ENCODE results near the gene SETBP1. TPM values are rescaled to one million over a fixed set of nuclear protein-coding genes. Genes with fewer than 3 reads are reported as not detected.

The SETBP1 gene
- total RNA-seq: 10 to 100 TPM; 42.4 to 85.0 TPM
- polyA plus RNA-seq: 1 to 10 TPM; 1.3 to 5.8 TPM
- long read RNA-seq, donor 1, partial matches to known transcripts: 5 of 33 reads
- long read RNA-seq, donor 1, other reads (novel, unspliced or antisense): 28 of 33 reads
- long read RNA-seq, donor 2, partial matches to known transcripts: 4 of 34 reads
- long read RNA-seq, donor 2, other reads (novel, unspliced or antisense): 30 of 34 reads

DNA sequence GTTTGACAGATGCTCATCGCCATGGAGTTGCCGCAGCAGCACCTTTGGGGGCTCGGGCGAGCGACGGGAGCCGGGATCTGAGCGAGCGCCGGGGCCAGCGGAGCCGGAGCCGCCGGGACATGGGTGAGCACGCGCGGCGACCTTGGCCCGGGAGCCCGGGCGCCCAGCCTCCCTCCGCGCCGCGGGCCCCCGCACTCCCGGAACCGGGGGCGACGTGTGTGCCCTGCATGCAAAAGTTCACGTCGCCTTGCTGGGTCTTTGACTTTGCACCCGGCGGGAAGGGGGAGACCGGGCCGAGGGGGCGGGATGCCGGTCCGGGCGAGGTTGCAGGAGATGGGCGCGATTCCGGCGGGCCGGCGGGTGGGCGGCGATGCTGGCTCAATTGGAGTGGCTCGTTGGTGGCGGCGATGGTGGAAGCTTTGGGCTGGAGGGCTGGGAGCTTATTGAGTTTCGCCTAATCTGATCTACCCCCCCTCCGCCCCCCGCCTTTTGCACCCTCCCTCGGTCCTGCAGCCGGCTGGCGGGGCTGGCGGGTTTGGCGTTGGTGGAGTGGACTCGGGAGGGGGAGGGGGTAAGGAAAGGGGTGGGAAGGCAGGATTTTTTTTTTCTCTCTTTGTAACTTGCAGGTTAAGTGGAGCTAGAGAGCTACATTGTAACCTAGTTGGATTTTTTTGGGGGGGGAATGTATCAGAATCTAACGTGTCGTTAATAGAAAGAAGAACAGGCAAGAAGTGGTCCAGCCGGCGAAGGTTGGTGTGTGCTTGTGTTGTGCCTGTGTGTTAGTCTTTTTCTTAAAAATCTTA lies at the start of gene SETBP1:
SETBP1 (plus strand) TSS at position 616 of the 803 bp plus-strand sequence. CDS start 20,459 bp downstream, outside the sequence.
- Histone ChIP-seq H3K9me3 (ENCODE audit: control insufficient read depth, low read length) (no peaks in the 10 kb centered on the region), H3K4me3 (ENCODE audit: low read length in 2 of 2) (peak within 1 kb of the TSS; percentile 97 to 98), H3K27ac (ENCODE audit: low read depth in 1 of 2, low read length in 2 of 2) (peak within 1 kb of the TSS; percentile 31 to 92), H3K4me1 (ENCODE audit: control insufficient read depth in 1 of 2, insufficient read depth in 2 of 2, low read length in 2 of 2) (peaks cover 0 to 3% of the 10 kb centered on the region in 2 donors), H3K36me3 (ENCODE audit: control insufficient read depth in 1 of 2, insufficient read depth in 2 of 2, low read length in 1 of 2) (no peaks in the 10 kb centered on the region), H3K27me3 (ENCODE audit: control insufficient read depth in 1 of 2, insufficient read depth in 2 of 2, low read length in 1 of 2) (no peaks in the 10 kb centered on the region)
- intact Hi-C loops (cut with DNase I): loop anchor here (5.0 to 10.0 kb wide), 8 partner anchors 62 to 564 kb away; no protein-coding TSS in a partner anchor
- DNase-seq (peak; percentile 85 to 90), ATAC-seq (ENCODE audit: low FRiP score) (peak; percentile 75)
- WGBS, 2 donors: 0 to 1% methylated on average over 53 to 64 of the region's 64 CpGs

DNA sequence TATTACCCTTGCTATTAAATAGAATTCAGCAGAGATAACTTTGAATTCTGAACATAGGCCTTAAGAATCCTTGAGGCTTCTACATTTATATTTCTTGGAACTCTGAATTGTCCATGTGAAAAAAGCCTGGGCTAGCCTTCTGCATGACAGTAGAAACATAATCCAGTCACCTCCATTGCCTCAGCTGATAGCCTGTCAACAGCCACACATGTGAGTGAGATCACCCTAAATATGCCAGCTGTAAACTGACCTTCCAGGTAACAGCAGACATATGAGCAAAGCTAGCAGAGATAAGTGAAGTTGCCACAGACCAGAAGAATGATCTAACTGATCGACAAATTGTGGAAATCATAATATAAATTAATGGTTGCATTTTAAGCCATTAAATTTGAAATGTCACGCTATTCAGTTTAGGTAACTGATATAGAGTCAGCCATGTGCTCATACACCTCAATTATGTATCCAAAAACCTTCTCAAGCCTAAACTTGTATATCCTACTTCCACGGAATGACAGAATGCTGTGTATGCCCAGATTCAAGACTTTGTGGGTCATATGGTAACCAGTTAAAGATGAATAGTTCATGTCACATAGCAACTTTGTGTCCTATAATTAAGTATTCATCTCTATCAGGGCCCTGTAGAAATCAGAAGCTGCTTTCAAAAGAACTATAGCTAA lies 48.1 kb upstream of the SETBP1 start:
- no peaks in the 10 kb centered on the region for H3K9me3 ChIP-seq (ENCODE audit: control insufficient read depth, low read length)
- no peaks in the 10 kb centered on the region for H3K27me3 ChIP-seq (ENCODE audit: control insufficient read depth in 1 of 2, insufficient read depth in 2 of 2, low read length in 1 of 2)
- no peaks in the 10 kb centered on the region for H3K4me1 ChIP-seq (ENCODE audit: control insufficient read depth in 1 of 2, insufficient read depth in 2 of 2, low read length in 2 of 2)
- H3K27ac ChIP-seq (ENCODE audit: low read depth in 1 of 2, low read length in 2 of 2): no peak overlapping the region
- DNase-seq: no peak
- intact Hi-C loops (cut with DNase I): no loop called here
- H3K4me3 ChIP-seq (ENCODE audit: low read length in 2 of 2): no peak overlapping the region
- WGBS, 2 donors: 95 to 96% methylated on average over 3 of the region's 3 CpGs
- ATAC-seq (ENCODE audit: low FRiP score): no peak
- no peaks in the 10 kb centered on the region for H3K36me3 ChIP-seq (ENCODE audit: control insufficient read depth in 1 of 2, insufficient read depth in 2 of 2, low read length in 1 of 2)

DNA sequence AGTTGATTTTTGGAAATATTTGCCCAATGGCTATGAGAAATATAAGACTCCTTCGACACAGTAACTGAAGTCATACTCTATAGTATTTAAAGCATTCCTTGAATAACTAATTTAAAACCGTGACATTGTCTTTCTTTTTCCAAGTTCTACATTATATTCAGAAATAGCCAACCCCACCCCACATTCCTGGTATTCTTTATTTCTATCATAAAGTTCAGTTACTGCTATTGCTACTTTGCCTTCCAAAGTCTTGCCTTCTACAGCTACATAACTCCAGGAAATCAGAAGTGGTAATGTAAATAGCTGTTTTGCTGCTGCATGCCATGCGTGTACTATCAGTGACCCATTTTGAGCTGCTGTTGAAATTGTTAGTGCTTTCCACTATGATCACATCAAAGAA lies 45.1 kb upstream of the SETBP1 start:
- ATAC-seq (ENCODE audit: low FRiP score) (no peak), DNase-seq (no peak)
- Histone ChIP-seq H3K36me3 (ENCODE audit: control insufficient read depth in 1 of 2, insufficient read depth in 2 of 2, low read length in 1 of 2) (no peaks in the 10 kb centered on the region), H3K27me3 (ENCODE audit: control insufficient read depth in 1 of 2, insufficient read depth in 2 of 2, low read length in 1 of 2) (no peaks in the 10 kb centered on the region), H3K4me1 (ENCODE audit: control insufficient read depth in 1 of 2, insufficient read depth in 2 of 2, low read length in 2 of 2) (no peaks in the 10 kb centered on the region), H3K4me3 (ENCODE audit: low read length in 2 of 2) (no peak overlapping the region), H3K9me3 (ENCODE audit: control insufficient read depth, low read length) (no peaks in the 10 kb centered on the region), H3K27ac (ENCODE audit: low read depth in 1 of 2, low read length in 2 of 2) (no peak overlapping the region)
- WGBS, 2 donors: 95 to 99% methylated on average over 3 of the region's 3 CpGs
- intact Hi-C loops (cut with DNase I): no loop called here

DNA sequence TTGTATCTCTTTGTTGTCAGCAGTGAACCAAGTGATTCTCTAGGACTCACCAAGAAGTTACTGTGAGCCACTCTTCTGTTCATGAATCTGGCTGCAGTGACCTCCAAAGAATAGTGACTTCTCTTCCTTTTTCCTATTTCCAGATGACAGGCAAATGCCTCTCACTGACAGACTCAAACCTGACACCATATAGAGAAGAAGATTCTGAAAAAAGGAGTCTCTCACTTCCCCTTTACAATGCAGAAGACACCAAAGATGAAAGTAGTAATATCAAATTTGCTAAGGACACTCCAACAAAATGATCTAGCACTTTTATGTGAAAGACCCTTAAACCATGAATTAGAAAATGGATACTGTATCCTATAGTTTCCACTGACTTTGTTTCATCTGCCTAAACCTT lies 44.4 kb upstream of the SETBP1 start:
- H3K27me3 ChIP-seq (ENCODE audit: control insufficient read depth in 1 of 2, insufficient read depth in 2 of 2, low read length in 1 of 2): no peaks in the 10 kb centered on the region
- intact Hi-C loops (cut with DNase I): no loop called here
- no peaks in the 10 kb centered on the region for H3K9me3 ChIP-seq (ENCODE audit: control insufficient read depth, low read length)
- H3K36me3 ChIP-seq (ENCODE audit: control insufficient read depth in 1 of 2, insufficient read depth in 2 of 2, low read length in 1 of 2): no peaks in the 10 kb centered on the region
- no peak overlapping the region for H3K27ac ChIP-seq (ENCODE audit: low read depth in 1 of 2, low read length in 2 of 2)
- DNase-seq: no peak
- H3K4me3 ChIP-seq (ENCODE audit: low read length in 2 of 2): no peak overlapping the region
- no peak for ATAC-seq (ENCODE audit: low FRiP score)
- H3K4me1 ChIP-seq (ENCODE audit: control insufficient read depth in 1 of 2, insufficient read depth in 2 of 2, low read length in 2 of 2): no peaks in the 10 kb centered on the region

DNA sequence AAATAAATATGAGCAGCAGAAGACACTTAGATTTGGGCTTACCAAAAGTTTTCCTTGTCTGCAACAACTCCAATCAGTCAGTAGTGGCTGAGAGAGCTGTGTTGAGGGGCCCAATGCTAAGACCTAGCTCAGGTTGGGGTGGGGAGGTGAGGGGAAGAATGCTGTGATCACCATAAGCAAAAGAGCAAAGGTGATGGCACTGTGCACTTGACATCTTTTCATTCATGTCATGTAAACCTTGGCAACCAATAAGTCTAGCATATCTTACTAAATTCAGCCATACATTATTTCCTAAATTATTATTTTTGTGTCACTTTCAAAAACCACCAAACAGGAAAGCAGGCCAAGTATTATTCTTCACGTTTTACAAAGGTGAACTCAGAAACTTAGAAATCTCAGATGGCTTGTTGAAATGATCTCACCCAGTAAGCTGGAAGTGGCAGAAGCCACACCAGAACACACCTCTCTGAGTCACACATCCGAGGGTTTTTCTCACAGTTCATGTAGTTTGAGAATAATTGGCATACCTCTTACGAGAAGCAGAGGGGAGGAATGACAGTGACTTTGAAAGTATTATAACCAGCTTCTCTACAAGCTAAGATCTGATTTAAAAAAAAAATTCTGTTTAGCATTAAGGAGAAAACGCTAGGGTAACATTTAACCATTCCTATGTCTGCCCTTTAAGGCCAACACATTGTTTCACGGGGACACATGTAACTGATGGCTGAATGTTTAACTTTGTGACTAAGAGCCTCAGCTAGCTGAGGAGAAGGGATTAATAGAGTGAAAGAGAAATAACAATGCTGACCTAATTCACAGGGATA lies 43.3 kb upstream of the SETBP1 start:
- Histone ChIP-seq H3K4me1 (ENCODE audit: control insufficient read depth in 1 of 2, insufficient read depth in 2 of 2, low read length in 2 of 2) (no peaks in the 10 kb centered on the region), H3K27me3 (ENCODE audit: control insufficient read depth in 1 of 2, insufficient read depth in 2 of 2, low read length in 1 of 2) (no peaks in the 10 kb centered on the region), H3K27ac (ENCODE audit: low read depth in 1 of 2, low read length in 2 of 2) (no peak overlapping the region), H3K9me3 (ENCODE audit: control insufficient read depth, low read length) (no peaks in the 10 kb centered on the region), H3K36me3 (ENCODE audit: control insufficient read depth in 1 of 2, insufficient read depth in 2 of 2, low read length in 1 of 2) (no peaks in the 10 kb centered on the region), H3K4me3 (ENCODE audit: low read length in 2 of 2) (no peak overlapping the region)
- no peak for ATAC-seq (ENCODE audit: low FRiP score)
- intact Hi-C loops (cut with DNase I): no loop called here
- DNase-seq: no peak
- WGBS, 2 donors: 66 to 67% methylated on average over 5 of the region's 5 CpGs

DNA sequence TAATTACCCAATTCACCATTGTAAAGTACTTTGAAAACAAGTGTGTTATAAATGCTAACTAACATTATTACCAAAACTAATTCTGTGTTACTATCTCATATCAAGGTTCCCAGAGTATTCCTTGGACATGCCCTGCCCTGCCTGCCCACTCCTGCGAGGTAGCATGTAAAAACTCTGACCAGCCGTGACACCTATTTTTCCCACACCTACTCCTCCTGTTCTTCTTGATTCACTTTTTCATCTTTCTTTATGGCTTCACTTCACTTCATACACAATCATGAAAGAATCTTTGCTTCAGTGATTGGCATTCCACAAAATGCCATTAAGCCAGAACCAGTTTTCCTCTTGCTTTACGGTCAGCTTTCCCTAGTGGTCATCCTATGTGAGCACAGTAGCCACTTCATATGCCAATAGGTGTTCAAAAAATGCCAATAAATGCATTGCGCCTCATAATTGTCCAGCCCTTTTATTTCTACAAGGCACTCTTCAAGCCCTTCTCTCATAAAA lies 42.6 kb upstream of the SETBP1 start:
- DNase-seq: no peak
- ATAC-seq (ENCODE audit: low FRiP score): no peak
- Histone ChIP-seq H3K36me3 (ENCODE audit: control insufficient read depth in 1 of 2, insufficient read depth in 2 of 2, low read length in 1 of 2) (no peaks in the 10 kb centered on the region), H3K27me3 (ENCODE audit: control insufficient read depth in 1 of 2, insufficient read depth in 2 of 2, low read length in 1 of 2) (no peaks in the 10 kb centered on the region), H3K9me3 (ENCODE audit: control insufficient read depth, low read length) (no peaks in the 10 kb centered on the region), H3K27ac (ENCODE audit: low read depth in 1 of 2, low read length in 2 of 2) (no peak overlapping the region), H3K4me1 (ENCODE audit: control insufficient read depth in 1 of 2, insufficient read depth in 2 of 2, low read length in 2 of 2) (no peaks in the 10 kb centered on the region), H3K4me3 (ENCODE audit: low read length in 2 of 2) (no peak overlapping the region)
- intact Hi-C loops (cut with DNase I): no loop called here
- 96 to 98% methylated on average over 4 of the region's 4 CpGs for WGBS, 2 donors

DNA sequence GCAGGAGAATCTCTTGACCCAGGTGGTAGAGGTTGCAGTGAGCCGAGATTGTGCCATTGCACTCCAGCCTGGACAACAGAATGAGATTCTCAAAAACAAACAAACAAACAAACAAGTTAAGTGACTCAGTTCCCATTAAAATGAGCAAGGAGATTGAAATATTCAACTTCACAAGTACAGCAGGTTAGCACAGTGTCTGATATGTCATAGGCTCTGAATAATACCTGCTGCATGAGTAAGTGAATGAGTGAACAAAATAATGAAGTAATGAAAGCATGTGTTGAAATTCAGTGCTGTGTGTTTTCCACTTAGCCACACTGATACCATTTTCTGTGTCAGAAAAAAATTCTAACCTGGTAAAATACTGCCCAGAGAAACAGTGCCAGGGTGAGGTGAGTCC lies 41.9 kb upstream of the SETBP1 start:
- no peaks in the 10 kb centered on the region for H3K4me1 ChIP-seq (ENCODE audit: control insufficient read depth in 1 of 2, insufficient read depth in 2 of 2, low read length in 2 of 2)
- no peaks in the 10 kb centered on the region for H3K9me3 ChIP-seq (ENCODE audit: control insufficient read depth, low read length)
- DNase-seq: no peak
- intact Hi-C loops (cut with DNase I): no loop called here
- 95 to 100% methylated on average over 1 of the region's 1 CpG for WGBS, 2 donors
- ATAC-seq (ENCODE audit: low FRiP score): no peak
- H3K4me3 ChIP-seq (ENCODE audit: low read length in 2 of 2): no peak overlapping the region
- no peaks in the 10 kb centered on the region for H3K36me3 ChIP-seq (ENCODE audit: control insufficient read depth in 1 of 2, insufficient read depth in 2 of 2, low read length in 1 of 2)
- H3K27me3 ChIP-seq (ENCODE audit: control insufficient read depth in 1 of 2, insufficient read depth in 2 of 2, low read length in 1 of 2): no peaks in the 10 kb centered on the region
- no peak overlapping the region for H3K27ac ChIP-seq (ENCODE audit: low read depth in 1 of 2, low read length in 2 of 2)

DNA sequence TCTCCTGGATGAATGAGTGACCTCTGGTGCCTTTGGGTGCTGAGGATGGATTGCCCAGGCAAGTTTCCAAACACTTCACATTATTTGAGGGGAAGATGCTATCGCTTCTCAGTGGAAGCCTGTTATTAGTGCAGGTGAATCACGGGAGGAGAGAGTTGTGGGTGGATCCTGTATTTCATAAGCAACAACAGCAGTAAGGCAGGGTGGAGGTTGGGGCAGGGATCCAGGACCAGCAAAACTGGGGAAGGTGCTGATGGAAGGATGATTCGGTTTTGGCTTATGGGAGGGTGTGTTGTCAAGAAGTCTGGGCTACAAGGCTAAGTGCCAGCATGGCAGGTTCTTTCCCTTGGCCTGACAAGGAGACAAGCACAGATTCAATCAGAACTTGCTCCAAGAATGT lies 37.7 kb upstream of the SETBP1 start:
- H3K27me3 ChIP-seq (ENCODE audit: control insufficient read depth in 1 of 2, insufficient read depth in 2 of 2, low read length in 1 of 2): no peaks in the 10 kb centered on the region
- ATAC-seq (ENCODE audit: low FRiP score) (no peak), DNase-seq (no peak)
- 91% methylated on average over 3 of the region's 3 CpGs for WGBS, 2 donors
- no peak overlapping the region for H3K4me3 ChIP-seq (ENCODE audit: low read length in 2 of 2)
- H3K4me1 ChIP-seq (ENCODE audit: control insufficient read depth in 1 of 2, insufficient read depth in 2 of 2, low read length in 2 of 2): no peaks in the 10 kb centered on the region
- H3K36me3 ChIP-seq (ENCODE audit: control insufficient read depth in 1 of 2, insufficient read depth in 2 of 2, low read length in 1 of 2): no peaks in the 10 kb centered on the region
- H3K9me3 ChIP-seq (ENCODE audit: control insufficient read depth, low read length): no peaks in the 10 kb centered on the region
- intact Hi-C loops (cut with DNase I): no loop called here
- H3K27ac ChIP-seq (ENCODE audit: low read depth in 1 of 2, low read length in 2 of 2): no peak overlapping the region
